ENCODE measurements around the gene MADCAM1. TPM values are rescaled to one million over a fixed set of nuclear protein-coding genes. Genes with fewer than 3 reads are reported as not detected.

Gene MADCAM1
- total RNA-seq, 2 experiments from 2014 or later: 0.16 to 0.39 TPM

GRCh38 chr19:522726-523125 is 26.4 kb downstream of the MADCAM1 start:
- CTCF ChIA-PET: interaction anchor here (3.5 kb wide), 1 partner anchor 12 kb away, joined by 33 read pairs; no protein-coding TSS in a partner anchor
- Mint-ChIP-seq H3K36me3 (ENCODE audit: low read depth) (peaks cover 2% of the 10 kb centered on the region), H3K27ac (no peak overlapping the region), H3K4me3 (no peak overlapping the region), H3K27me3 (ENCODE audit: low read depth) (peaks cover 4% of the 10 kb centered on the region), H3K9me3 (ENCODE audit: insufficient read depth) (no peaks in the 10 kb centered on the region), H3K4me1 (ENCODE audit: low read depth) (no peaks in the 10 kb centered on the region)
- ATAC-seq (no peak), DNase-seq (no peak)
- POLR2A ChIA-PET: interaction anchor here (2.3 to 2.5 kb wide), 2 partner anchors 9 to 11 kb away, joined by 9 to 11 read pairs; partner anchors contain the start of gene CDC34

GRCh38 chr19:524062-524674 is 27.9 kb downstream of the MADCAM1 start:
- Mint-ChIP-seq H3K4me1 (ENCODE audit: low read depth) (no peaks in the 10 kb centered on the region), H3K4me3 (no peak overlapping the region), H3K27me3 (ENCODE audit: low read depth) (peaks cover 4% of the 10 kb centered on the region), H3K27ac (no peak overlapping the region), H3K36me3 (ENCODE audit: low read depth) (peaks cover 2% of the 10 kb centered on the region), H3K9me3 (ENCODE audit: insufficient read depth) (no peaks in the 10 kb centered on the region)
- no peak for DNase-seq
- no peak for ATAC-seq
- POLR2A ChIA-PET: no interaction called here
- CTCF ChIA-PET: interaction anchor here (1.0 to 1.4 kb wide), 2 partner anchors 13 to 18 kb away, joined by 3 read pairs; no protein-coding TSS in a partner anchor

- peaks cover 4% of the 10 kb centered on the region for H3K27me3 Mint-ChIP-seq (ENCODE audit: low read depth)
- no peaks in the 10 kb centered on the region for H3K9me3 Mint-ChIP-seq (ENCODE audit: insufficient read depth)
- CTCF ChIA-PET: interaction anchor here (1.4 kb wide), 1 partner anchor 18 kb away, joined by 3 read pairs; no protein-coding TSS in a partner anchor
- H3K27ac Mint-ChIP-seq: no peak overlapping the region
- POLR2A ChIA-PET: no interaction called here
- no peaks in the 10 kb centered on the region for H3K36me3 Mint-ChIP-seq (ENCODE audit: low read depth)
- no peak overlapping the region for H3K4me3 Mint-ChIP-seq
- ATAC-seq (no peak), DNase-seq (no peak)
- H3K4me1 Mint-ChIP-seq (ENCODE audit: low read depth): peaks cover under 1% of the 10 kb centered on the region
Measured at GRCh38 chr19:525029-525428, 28.7 kb downstream of the MADCAM1 start.

GRCh38 chr19:525857-526419 is 29.7 kb downstream of the MADCAM1 start:
- Mint-ChIP-seq H3K9me3 (ENCODE audit: insufficient read depth) (no peaks in the 10 kb centered on the region), H3K27ac (no peak overlapping the region)
- POLR2A ChIA-PET: no interaction called here

GRCh38 chr19:530134-531008 is 34.1 kb downstream of the MADCAM1 start:
- Mint-ChIP-seq H3K4me3 (peak overlapping the region; percentile 78), H3K36me3 (ENCODE audit: low read depth) (peaks cover 4% of the 10 kb centered on the region), H3K9me3 (ENCODE audit: insufficient read depth) (no peaks in the 10 kb centered on the region), H3K4me1 (ENCODE audit: low read depth) (peaks cover 22% of the 10 kb centered on the region), H3K27ac (peak overlapping the region; percentile 89), H3K27me3 (ENCODE audit: low read depth) (peaks cover 3% of the 10 kb centered on the region)
- POLR2A ChIA-PET: interaction anchor here (0.7 to 3.2 kb wide), 5 partner anchors 9 to 42 kb away, joined by 3 to 14 read pairs (median 9); partner anchors contain the start of genes BSG and TPGS1
- no peak for ATAC-seq
- CTCF ChIA-PET: interaction anchor here (1.1 to 6.1 kb wide), 3 partner anchors 11 to 23 kb away, joined by 3 to 87 read pairs (median 24); partner anchors contain the start of gene TPGS1
- DNase-seq: no peak

More at GRCh38 chr19:525857-526419, 29.7 kb downstream of the MADCAM1 start:
- DNase-seq: no peak
- H3K36me3 Mint-ChIP-seq (ENCODE audit: low read depth): no peaks in the 10 kb centered on the region
- CTCF ChIA-PET: no interaction called here
- no peak for ATAC-seq
- H3K4me3 Mint-ChIP-seq: no peak overlapping the region
- H3K27me3 Mint-ChIP-seq (ENCODE audit: low read depth): peaks cover 4% of the 10 kb centered on the region
- H3K4me1 Mint-ChIP-seq (ENCODE audit: low read depth): peaks cover 7% of the 10 kb centered on the region

GRCh38 chr19:531009-531752 is 34.9 kb downstream of the MADCAM1 start:
- ChIA-PET CTCF (interaction anchor here (0.7 to 6.1 kb wide), 8 partner anchors 10 to 79 kb away, joined by 3 to 87 read pairs (median 4); partner anchors contain the start of genes GZMM and TPGS1), POLR2A (interaction anchor here (1.2 to 3.2 kb wide), 8 partner anchors 9 to 41 kb away, joined by 3 to 19 read pairs (median 8); partner anchors contain the start of genes BSG, GZMM and TPGS1)
- peak; percentile 80 for ATAC-seq
- H3K27ac Mint-ChIP-seq: peak overlapping the region; percentile 89
- H3K4me1 Mint-ChIP-seq (ENCODE audit: low read depth): peaks cover 22% of the 10 kb centered on the region
- H3K4me3 Mint-ChIP-seq: peak overlapping the region; percentile 78
- peak; percentile 88 for DNase-seq
- no peaks in the 10 kb centered on the region for H3K9me3 Mint-ChIP-seq (ENCODE audit: insufficient read depth)
- H3K36me3 Mint-ChIP-seq (ENCODE audit: low read depth): peaks cover 6% of the 10 kb centered on the region
- peaks cover 2% of the 10 kb centered on the region for H3K27me3 Mint-ChIP-seq (ENCODE audit: low read depth)

GRCh38 chr19:531753-532560 is 35.7 kb downstream of the MADCAM1 start, which contains the start of gene CDC34:
Gene CDC34 (plus strand): TSS chr19:531760. CDS start chr19:531932, 172 bp downstream.
- DNase-seq: no peak

GRCh38 chr19:532561-533363 is 36.5 kb downstream of the MADCAM1 start:
- POLR2A ChIA-PET: interaction anchor here (1.1 to 3.2 kb wide), 7 partner anchors 11 to 39 kb away, joined by 3 to 19 read pairs (median 9); partner anchors contain the start of genes BSG, GZMM and TPGS1
- CTCF ChIA-PET: interaction anchor here (1.3 to 6.1 kb wide), 6 partner anchors 9 to 77 kb away, joined by 4 to 87 read pairs (median 6); partner anchors contain the start of gene TPGS1
- peak overlapping the region; percentile 82 for H3K4me3 Mint-ChIP-seq
- H3K27me3 Mint-ChIP-seq (ENCODE audit: low read depth): no peaks in the 10 kb centered on the region
- DNase-seq: peak; percentile 63
- H3K4me1 Mint-ChIP-seq (ENCODE audit: low read depth): peaks cover 22% of the 10 kb centered on the region
- peaks cover 10% of the 10 kb centered on the region for H3K36me3 Mint-ChIP-seq (ENCODE audit: low read depth)
- no peaks in the 10 kb centered on the region for H3K9me3 Mint-ChIP-seq (ENCODE audit: insufficient read depth)
- peak overlapping the region; percentile 81 for H3K27ac Mint-ChIP-seq
- peak; percentile 1 for ATAC-seq

More at GRCh38 chr19:531753-532560, 35.7 kb downstream of the MADCAM1 start, which contains the start of gene CDC34:
- Mint-ChIP-seq H3K36me3 (ENCODE audit: low read depth) (peaks cover 10% of the 10 kb centered on the region), H3K4me1 (ENCODE audit: low read depth) (peaks cover 22% of the 10 kb centered on the region), H3K27ac (peak within 1 kb of the TSS; percentile 89), H3K4me3 (peak within 1 kb of the TSS; percentile 82), H3K9me3 (ENCODE audit: insufficient read depth) (no peaks in the 10 kb centered on the region), H3K27me3 (ENCODE audit: low read depth) (no peaks in the 10 kb centered on the region)
- ChIA-PET POLR2A (interaction anchor here (1.2 to 3.2 kb wide), 8 partner anchors 10 to 40 kb away, joined by 3 to 19 read pairs (median 8); partner anchors contain the start of genes BSG, GZMM and TPGS1), CTCF (interaction anchor here (0.7 to 6.1 kb wide), 9 partner anchors 10 to 78 kb away, joined by 3 to 87 read pairs (median 5); partner anchors contain the start of genes GZMM and TPGS1)
- peak; percentile 3 for ATAC-seq

- Mint-ChIP-seq H3K27ac (peak overlapping the region; percentile 25), H3K4me1 (ENCODE audit: low read depth) (peaks cover 22% of the 10 kb centered on the region), H3K4me3 (peak overlapping the region; percentile 82), H3K9me3 (ENCODE audit: insufficient read depth) (no peaks in the 10 kb centered on the region), H3K27me3 (ENCODE audit: low read depth) (no peaks in the 10 kb centered on the region), H3K36me3 (ENCODE audit: low read depth) (peaks cover 13% of the 10 kb centered on the region)
- ChIA-PET CTCF (interaction anchor here (1.8 to 6.1 kb wide), 3 partner anchors 9 to 27 kb away, joined by 7 to 87 read pairs (median 24); partner anchors contain the start of gene TPGS1), POLR2A (interaction anchor here (1.1 to 3.2 kb wide), 3 partner anchors 12 to 39 kb away, joined by 3 to 19 read pairs (median 14); partner anchors contain the start of gene BSG)
- ATAC-seq (no peak), DNase-seq (no peak)
Measured at GRCh38 chr19:533364-534058, 37.2 kb downstream of the MADCAM1 start.
